GM21529 (cell line): ENCODE data around the gene ADGRG4.

Source experiments
- ATAC-seq: cut with Tn5 transposase; IDR thresholded peaks from one replicate; pipeline ENCODE4 v1.9.1; 2021; ENCODE audit not compliant: unreplicated experiment

The ADGRG4 gene

GRCh38 chrX:136303041-136303440 is 2.3 kb downstream of the ADGRG4 start:
- ATAC-seq, result no peak

GRCh38 chrX:136304493-136304892 is 3.7 kb downstream of the ADGRG4 start:
- ATAC-seq, result no peak

- ATAC-seq, result no peak
Measured at GRCh38 chrX:136306182-136306581, 5.4 kb downstream of the ADGRG4 start.

- ATAC-seq, result no peak
Measured at GRCh38 chrX:136307471-136307870, 6.7 kb downstream of the ADGRG4 start.

- no peak for ATAC-seq
Measured at GRCh38 chrX:136310411-136310810, 9.6 kb downstream of the ADGRG4 start.

- ATAC-seq, result no peak
Measured at GRCh38 chrX:136318156-136318555, 17.4 kb downstream of the ADGRG4 start.

GRCh38 chrX:136318895-136319597 is 18.3 kb downstream of the ADGRG4 start:
- ATAC-seq, result no peak

- no peak for ATAC-seq
Measured at GRCh38 chrX:136319600-136319999, 18.8 kb downstream of the ADGRG4 start.

GRCh38 chrX:136321532-136321931 is 20.8 kb downstream of the ADGRG4 start:
- no peak for ATAC-seq

- ATAC-seq, result no peak
Measured at GRCh38 chrX:136322064-136322463, 21.3 kb downstream of the ADGRG4 start.

GRCh38 chrX:136325377-136325776 is 24.6 kb downstream of the ADGRG4 start:
- no peak for ATAC-seq

GRCh38 chrX:136328933-136329332 is 28.2 kb downstream of the ADGRG4 start:
- no peak for ATAC-seq

- ATAC-seq, result no peak
Measured at GRCh38 chrX:136336623-136337022, 35.9 kb downstream of the ADGRG4 start.

- ATAC-seq, result no peak
Measured at GRCh38 chrX:136339702-136340101, 38.9 kb downstream of the ADGRG4 start.

- ATAC-seq, result no peak
Measured at GRCh38 chrX:136344320-136344719, 43.6 kb downstream of the ADGRG4 start.

- no peak for ATAC-seq
Measured at GRCh38 chrX:136346506-136346905, 45.7 kb downstream of the ADGRG4 start.

- ATAC-seq, result no peak
Measured at GRCh38 chrX:136347706-136348105, 46.9 kb downstream of the ADGRG4 start.

- no peak for ATAC-seq
Measured at GRCh38 chrX:136353526-136354093, 52.8 kb downstream of the ADGRG4 start.

- ATAC-seq, result no peak
Measured at GRCh38 chrX:136354201-136354600, 53.4 kb downstream of the ADGRG4 start.

GRCh38 chrX:136369377-136369776 is 68.6 kb downstream of the ADGRG4 start:
- ATAC-seq, result no peak

- no peak for ATAC-seq
Measured at GRCh38 chrX:136376713-136377112, 76.0 kb downstream of the ADGRG4 start.

- ATAC-seq, result no peak
Measured at GRCh38 chrX:136380010-136380769, 79.4 kb downstream of the ADGRG4 start.
